ENCODE results near the gene YWHAE.
A peak's percentile ranks its signal among the peaks of the same experiment; 100 is the strongest.
"Not testable (repeated sequence)": the region's sequence is repeated elsewhere in the genome, so short reads cannot be mapped to it uniquely, and the experiment has no call there.

YWHAE gene

DNA sequence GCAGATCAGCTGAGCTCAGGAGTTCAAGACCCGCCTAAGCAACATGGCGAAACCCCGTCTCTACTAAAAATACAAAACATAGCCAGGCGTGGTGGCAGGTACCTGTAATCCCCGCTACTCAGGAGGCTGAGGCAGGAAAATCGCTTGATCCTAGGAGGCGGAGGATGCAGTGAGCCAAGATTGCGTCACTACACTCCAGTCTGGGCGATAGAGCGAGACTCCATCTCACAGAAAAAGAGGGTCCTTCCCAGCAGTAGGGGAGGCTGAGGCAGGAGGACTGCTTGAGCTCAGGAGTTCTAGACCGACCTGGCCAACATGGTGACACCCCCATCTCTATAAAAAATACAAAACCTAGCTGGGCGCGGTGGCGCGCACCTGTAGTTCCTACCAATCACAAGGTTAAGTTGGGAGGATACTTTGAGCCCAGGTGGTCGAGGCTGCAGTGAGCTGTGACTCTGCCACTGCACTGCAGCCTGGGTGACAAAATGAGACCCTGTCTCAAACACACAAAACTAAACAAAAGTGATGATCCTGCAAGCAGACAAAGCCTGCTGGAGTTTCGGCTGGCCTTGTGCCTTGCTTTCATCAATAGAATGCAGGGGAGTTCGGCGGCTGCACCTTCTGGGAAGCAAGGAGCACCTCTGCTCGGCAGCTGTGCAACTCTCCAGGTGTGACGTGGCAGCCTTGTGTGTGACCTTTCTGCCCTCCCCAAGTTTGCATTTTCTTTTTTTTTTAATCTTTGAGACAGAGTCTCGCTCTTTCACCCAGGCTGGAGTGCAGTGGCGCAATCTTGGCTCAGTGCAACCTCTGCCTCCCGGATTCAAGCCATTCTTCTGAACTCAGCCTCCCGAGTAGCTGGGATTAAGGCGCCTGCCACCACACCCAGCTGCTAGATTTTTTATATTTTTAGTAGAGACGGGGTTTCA lies 12.4 kb upstream of the YWHAE start:
- H3K4me3 ChIP-seq (ENCODE audit: low read length): no peak overlapping the region
- no peak for DNase-seq (ENCODE audit: low read depth)
- TF ChIP-seq, protein P1, sequence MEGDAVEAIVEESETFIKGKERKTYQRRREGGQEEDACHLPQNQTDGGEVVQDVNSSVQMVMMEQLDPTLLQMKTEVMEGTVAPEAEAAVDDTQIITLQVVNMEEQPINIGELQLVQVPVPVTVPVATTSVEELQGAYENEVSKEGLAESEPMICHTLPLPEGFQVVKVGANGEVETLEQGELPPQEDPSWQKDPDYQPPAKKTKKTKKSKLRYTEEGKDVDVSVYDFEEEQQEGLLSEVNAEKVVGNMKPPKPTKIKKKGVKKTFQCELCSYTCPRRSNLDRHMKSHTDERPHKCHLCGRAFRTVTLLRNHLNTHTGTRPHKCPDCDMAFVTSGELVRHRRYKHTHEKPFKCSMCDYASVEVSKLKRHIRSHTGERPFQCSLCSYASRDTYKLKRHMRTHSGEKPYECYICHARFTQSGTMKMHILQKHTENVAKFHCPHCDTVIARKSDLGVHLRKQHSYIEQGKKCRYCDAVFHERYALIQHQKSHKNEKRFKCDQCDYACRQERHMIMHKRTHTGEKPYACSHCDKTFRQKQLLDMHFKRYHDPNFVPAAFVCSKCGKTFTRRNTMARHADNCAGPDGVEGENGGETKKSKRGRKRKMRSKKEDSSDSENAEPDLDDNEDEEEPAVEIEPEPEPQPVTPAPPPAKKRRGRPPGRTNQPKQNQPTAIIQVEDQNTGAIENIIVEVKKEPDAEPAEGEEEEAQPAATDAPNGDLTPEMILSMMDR (conservative IDR thresholded peaks at IDR 0.05; ENCODE audit: low read depth, low read length): no peak

DNA sequence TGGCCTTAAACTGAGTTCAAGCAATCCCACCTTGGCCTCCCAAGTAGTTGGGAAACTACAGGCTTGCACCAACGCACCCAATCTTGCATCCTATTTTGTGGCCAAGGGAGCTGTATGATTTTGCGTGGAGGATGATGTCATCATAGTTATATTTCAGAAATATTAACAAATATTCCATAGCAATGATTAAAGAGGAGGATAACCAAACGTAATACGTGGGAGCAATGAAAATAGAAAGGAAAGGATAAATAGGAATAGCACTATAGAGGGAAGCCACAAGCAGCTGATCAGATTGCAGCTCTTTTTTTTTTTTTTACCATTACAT lies 2.2 kb upstream of the YWHAE start:
- no peak overlapping the region for H3K4me3 ChIP-seq (ENCODE audit: low read length)
- TF ChIP-seq, protein P1 (conservative IDR thresholded peaks at IDR 0.05; ENCODE audit: low read depth, low read length): no peak
- DNase-seq (ENCODE audit: low read depth): no peak

DNA sequence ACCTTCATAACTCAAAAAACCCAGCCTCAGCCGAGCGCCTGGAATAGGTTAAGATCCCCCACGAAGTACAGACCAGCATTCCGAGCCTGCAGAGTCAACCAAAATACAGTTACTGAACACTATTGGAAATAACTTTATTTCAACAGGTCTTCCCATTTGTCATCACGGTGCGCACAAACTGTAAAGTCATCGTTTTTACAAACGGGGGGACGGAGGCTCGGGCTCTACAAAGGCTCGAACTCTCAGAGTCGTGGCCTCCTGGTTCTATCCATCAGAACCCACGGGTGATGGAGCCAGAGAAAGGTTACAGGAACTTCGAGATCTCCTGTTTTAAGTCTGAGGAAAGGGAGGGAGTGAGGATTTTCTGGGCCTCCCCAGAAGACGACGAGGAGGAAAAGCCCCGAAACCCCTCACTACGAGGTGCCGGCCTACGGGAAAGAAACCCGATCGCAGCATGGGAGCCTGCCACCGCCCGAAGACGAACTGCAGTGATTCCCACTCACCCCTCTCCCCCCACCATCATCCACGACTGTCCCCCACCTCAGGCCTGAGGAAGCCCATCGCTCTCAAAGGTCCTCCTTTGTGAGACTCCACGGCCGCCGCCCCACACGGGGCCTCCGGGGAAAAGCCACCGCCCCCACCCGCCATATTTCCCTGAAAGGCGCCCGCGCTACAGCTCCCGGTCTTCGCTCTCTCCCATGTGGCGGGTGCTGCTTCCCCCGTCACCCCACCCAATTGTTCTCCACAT lies 917 bp downstream of the YWHAE start:
- TF ChIP-seq, protein P1 (conservative IDR thresholded peaks at IDR 0.05; ENCODE audit: low read depth, low read length): no peak
- peak overlapping the region; percentile 99 for H3K4me3 ChIP-seq (ENCODE audit: low read length)
- DNase-seq (ENCODE audit: low read depth): no peak

DNA sequence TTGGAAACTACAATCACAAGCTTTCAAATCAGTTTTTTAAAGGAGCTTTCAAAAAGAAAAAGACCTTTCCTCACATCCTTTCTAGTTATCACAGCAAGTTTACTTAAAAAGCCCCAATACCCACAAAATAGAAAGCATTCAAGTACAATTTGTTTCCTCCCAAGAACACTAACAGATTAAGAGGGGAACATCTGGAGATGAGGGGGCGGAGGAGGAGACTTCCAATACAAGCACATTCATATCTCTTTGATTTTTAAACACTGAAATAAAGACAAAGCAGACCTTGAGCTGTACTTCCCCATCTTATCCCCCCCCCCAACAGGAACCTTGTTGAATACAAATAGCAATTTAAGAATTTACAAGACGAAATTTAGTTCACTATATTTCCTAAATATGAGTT lies 2.0 kb downstream of the YWHAE start:
- DNase-seq (ENCODE audit: low read depth): no peak
- peak overlapping the region; percentile 99 for H3K4me3 ChIP-seq (ENCODE audit: low read length)
- TF ChIP-seq, protein P1 (conservative IDR thresholded peaks at IDR 0.05; ENCODE audit: low read depth, low read length): no peak

DNA sequence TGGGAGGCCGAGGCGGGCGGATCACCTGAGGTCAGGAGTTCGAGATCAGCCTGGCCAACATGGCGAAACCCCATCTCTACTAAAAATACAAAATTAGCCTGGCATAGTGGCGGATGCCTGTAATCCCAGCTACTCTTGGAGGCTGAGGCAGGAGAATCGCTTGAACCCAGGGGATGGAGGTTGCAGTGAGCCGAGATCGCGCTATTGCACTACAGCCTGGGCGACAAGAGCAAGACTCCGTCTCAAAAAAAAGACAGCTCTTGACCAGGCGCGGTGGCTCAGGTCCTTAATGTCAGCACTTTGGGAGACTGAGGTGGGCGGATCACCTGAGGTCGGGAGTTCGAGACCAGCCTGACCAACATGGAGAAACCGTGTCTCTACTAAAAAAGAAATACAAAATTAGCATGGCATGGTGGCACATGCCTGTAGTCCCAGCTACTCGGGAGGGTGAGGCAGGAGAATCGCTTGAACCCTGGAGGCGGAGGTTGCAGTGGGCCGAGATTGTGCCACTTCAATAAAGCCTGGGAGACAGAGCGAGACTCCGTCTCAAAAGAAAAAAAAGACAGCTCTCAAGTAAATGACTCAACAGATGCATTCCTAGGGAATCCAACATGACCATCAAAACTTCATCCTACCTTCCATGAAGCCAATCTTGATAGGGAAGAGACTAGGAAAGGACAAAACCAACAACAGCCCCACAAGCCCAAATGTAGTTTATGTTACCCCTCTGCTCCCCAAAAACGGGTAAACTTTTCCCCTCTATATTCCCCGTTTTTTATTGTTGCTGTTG lies 4.0 kb downstream of the YWHAE start:
- not testable (repeated sequence) for H3K4me3 ChIP-seq (ENCODE audit: low read length); DNase-seq (ENCODE audit: low read depth)

DNA sequence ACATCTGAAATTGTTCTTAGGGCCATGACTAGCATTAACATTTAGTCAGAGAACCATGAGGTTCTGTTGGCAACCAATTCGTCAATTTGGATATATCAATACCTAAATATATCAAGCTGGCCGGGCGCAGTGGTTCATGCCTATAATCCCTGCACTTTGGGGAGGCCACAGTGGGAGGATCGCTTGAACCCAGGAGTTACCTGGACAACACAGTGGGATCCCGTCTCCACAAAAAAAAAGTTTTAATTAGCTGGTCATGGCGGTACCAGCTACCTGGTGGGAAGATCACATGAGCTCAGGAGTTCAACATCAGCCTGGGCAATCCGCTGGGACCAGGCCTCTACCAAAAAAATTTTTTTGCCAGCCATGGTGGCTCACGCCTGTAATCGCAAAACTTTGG lies 8.4 kb downstream of the YWHAE start:
- no peak for DNase-seq (ENCODE audit: low read depth)
- H3K4me3 ChIP-seq (ENCODE audit: low read length): no peak overlapping the region
- TF ChIP-seq, protein P1 (conservative IDR thresholded peaks at IDR 0.05; ENCODE audit: low read depth, low read length): no peak

Measured in retinal pigment epithelial cell (primary cell).